Tibial artery (tissue), 4 donors: ENCODE measurements around the gene WNT5B.

Source experiments
- DNase-seq, 2 donors: peaks; one replicate each; pipeline ENCODE4 v3.0.0-alpha.2; 2019
- H3K27ac ChIP-seq, 2 donors: fragments of 200-600 bp; sonication (generic) in 1 of 2; 1 replicate in 1 of 2; 2 replicates in 1 of 2; pipeline ENCODE4 v1.5.1; 2018 to 2019; ENCODE audit warnings: mild to moderate bottlenecking in 1 of 2
- H3K27me3 ChIP-seq, 2 donors: fragments of 200-600 bp; sonication (generic) in 1 of 2; one replicate each; pipeline versions ENCODE4 v1.5.1 to v1.6.0; 2016 to 2019
- H3K36me3 ChIP-seq, 3 donors: fragments of 200-600 bp; sonication (generic) in 2 of 3; one replicate each; pipeline ENCODE4 v1.5.1; 2016 to 2019; ENCODE audit warnings: mild to moderate bottlenecking in 2 of 3
- H3K4me1 ChIP-seq, 4 donors: fragments of 200-600 bp; sonication (generic) in 2 of 4; 1 replicate in 3 of 4; 2 replicates in 1 of 4; pipeline ENCODE4 v1.5.1; 2016 to 2019
- H3K4me3 ChIP-seq, 2 donors: fragments of 200-600 bp; sonication (generic) in 1 of 2; 1 replicate in 1 of 2; 2 replicates in 1 of 2; pipeline ENCODE4 v1.5.1; 2018 to 2019; ENCODE audit warnings: mild to moderate bottlenecking in 2 of 2
- H3K9me3 ChIP-seq, 3 donors: fragments of 200-600 bp; sonication (generic) in 1 of 3; one replicate each; pipeline ENCODE4 v1.5.1; 2016 to 2019
- intact Hi-C: fragments of 100-400 bp; cut with DNase I; formaldehyde crosslinking; loops from one replicate; pipeline ENCODE4 v1.15.0; 2023; ENCODE audit warnings: low total_unique reads
- TF ChIP-seq, protein P1 (sequence below), 2 experiments: fragments of 200-600 bp in 1 of 2; fragments of 450-650 bp in 1 of 2; IDR thresholded peaks; one replicate each; pipeline ENCODE4 v1.5.1; 2017 to 2019; ENCODE audit warnings: antibody characterized with exemption in 2 of 2, mild to moderate bottlenecking in 1 of 2, moderate library complexity in 1 of 2

The WNT5B gene

DNA sequence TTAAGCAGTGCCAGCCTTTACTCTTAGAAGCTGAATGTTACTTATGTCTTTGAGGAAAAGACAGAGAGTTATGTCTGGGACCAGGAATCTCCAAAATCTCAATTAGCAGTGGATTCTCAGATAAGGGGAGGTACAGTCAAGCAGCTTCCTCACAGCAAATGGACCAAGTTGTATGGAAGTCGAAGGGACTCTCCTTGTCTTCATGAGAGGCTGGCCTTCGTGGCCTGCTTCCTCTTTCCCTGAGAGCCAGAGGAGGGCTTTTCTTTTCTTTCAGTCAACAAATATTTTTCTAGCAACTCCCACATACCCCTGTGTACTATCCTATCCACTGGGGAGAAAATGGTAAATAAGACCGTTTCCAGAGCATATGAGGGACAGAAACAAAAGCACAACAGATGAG, 6.6 kb upstream of the WNT5B start:
- no peaks in the 10 kb centered on the region for H3K36me3 ChIP-seq
- H3K4me1 ChIP-seq: peaks cover 0 to 11% (median 4%) of the 10 kb centered on the region in 4 donors
- DNase-seq: no peak
- no peaks in the 10 kb centered on the region for H3K27me3 ChIP-seq
- H3K9me3 ChIP-seq: no peaks in the 10 kb centered on the region
- no peak overlapping the region for H3K27ac ChIP-seq
- TF ChIP-seq, protein P1, sequence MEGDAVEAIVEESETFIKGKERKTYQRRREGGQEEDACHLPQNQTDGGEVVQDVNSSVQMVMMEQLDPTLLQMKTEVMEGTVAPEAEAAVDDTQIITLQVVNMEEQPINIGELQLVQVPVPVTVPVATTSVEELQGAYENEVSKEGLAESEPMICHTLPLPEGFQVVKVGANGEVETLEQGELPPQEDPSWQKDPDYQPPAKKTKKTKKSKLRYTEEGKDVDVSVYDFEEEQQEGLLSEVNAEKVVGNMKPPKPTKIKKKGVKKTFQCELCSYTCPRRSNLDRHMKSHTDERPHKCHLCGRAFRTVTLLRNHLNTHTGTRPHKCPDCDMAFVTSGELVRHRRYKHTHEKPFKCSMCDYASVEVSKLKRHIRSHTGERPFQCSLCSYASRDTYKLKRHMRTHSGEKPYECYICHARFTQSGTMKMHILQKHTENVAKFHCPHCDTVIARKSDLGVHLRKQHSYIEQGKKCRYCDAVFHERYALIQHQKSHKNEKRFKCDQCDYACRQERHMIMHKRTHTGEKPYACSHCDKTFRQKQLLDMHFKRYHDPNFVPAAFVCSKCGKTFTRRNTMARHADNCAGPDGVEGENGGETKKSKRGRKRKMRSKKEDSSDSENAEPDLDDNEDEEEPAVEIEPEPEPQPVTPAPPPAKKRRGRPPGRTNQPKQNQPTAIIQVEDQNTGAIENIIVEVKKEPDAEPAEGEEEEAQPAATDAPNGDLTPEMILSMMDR (IDR thresholded peaks at IDR 0.05): no peak
- no peak overlapping the region for H3K4me3 ChIP-seq
- intact Hi-C loops: no loop called here

GRCh38 chr12:1629338-1630132, 504 bp downstream of the WNT5B start:
- intact Hi-C loops: loop anchor here (5.0 kb wide), 1 partner anchor 163 kb away; no protein-coding TSS in a partner anchor

GRCh38 chr12:1630133-1630826, 1.2 kb downstream of the WNT5B start:
- Histone ChIP-seq H3K4me3 (peak overlapping the region; percentile 49 to 56), H3K27ac (peak overlapping the region in 1 of 2 donors; percentile 21), H3K36me3 (no peaks in the 10 kb centered on the region), H3K9me3 (no peaks in the 10 kb centered on the region), H3K27me3 (peaks cover 0 to 2% of the 10 kb centered on the region in 2 donors), H3K4me1 (peaks cover 0 to 33% (median 24%) of the 10 kb centered on the region in 4 donors)
- intact Hi-C loops: loop anchor here (5.0 kb wide), 1 partner anchor 162 kb away; no protein-coding TSS in a partner anchor
- TF ChIP-seq, protein P1 (IDR thresholded peaks at IDR 0.05): no peak
- peak; percentile 55 to 75 for DNase-seq

More at GRCh38 chr12:1629338-1630132, 504 bp downstream of the WNT5B start:
- Histone ChIP-seq H3K27ac (peak overlapping the region in 1 of 2 donors; percentile 21), H3K4me3 (peak overlapping the region; percentile 49 to 56), H3K9me3 (no peaks in the 10 kb centered on the region), H3K4me1 (peaks cover 0 to 32% (median 24%) of the 10 kb centered on the region in 4 donors), H3K27me3 (peaks cover 0 to 2% of the 10 kb centered on the region in 2 donors), H3K36me3 (no peaks in the 10 kb centered on the region)
- TF ChIP-seq, protein P1 (IDR thresholded peaks at IDR 0.05): peak in 1 of 2 experiments; percentile 23
- DNase-seq: no peak

DNA sequence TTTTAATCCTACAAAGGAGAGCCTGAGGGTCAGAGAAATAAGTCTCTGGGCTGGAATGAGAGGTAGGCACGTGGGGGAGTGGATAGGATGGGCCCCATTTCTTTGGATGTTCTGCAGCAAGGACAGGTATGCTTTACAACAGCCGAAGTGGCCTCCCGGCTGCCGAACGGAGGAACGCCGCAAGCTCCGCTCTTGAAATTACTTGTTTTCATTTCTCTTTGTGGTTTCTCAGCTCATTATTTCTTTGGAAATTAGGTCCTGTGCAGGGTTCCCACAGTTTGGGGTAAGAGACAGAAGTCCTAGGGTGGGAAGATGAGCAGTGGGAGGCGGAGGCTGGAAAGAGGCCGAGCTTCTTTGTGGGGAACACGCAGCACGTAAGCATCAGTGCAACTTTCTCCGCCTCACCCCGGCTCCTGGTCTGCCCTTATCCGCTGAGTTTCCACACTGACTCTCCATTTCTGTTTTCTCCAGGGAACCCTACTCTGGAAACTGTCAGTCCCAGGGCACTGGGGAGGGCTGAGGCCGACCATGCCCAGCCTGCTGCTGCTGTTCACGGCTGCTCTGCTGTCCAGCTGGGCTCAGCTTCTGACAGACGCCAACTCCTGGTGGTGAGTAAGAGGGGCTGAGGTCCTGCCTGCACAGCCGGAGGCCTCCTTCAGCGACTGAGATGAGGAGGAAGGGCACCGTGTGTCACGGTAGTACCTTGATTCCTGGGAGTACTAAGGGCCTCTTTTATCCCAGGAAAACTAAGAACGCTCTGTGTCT, 2.0 kb downstream of the WNT5B start:
- no peak for DNase-seq
- Histone ChIP-seq H3K4me3 (peak overlapping the region; percentile 49 to 56), H3K9me3 (no peaks in the 10 kb centered on the region), H3K4me1 (peaks cover 0 to 26% (median 21%) of the 10 kb centered on the region in 4 donors), H3K36me3 (no peaks in the 10 kb centered on the region), H3K27me3 (peaks cover 0 to 2% of the 10 kb centered on the region in 2 donors), H3K27ac (no peak overlapping the region)
- TF ChIP-seq, protein P1 (IDR thresholded peaks at IDR 0.05): no peak
- intact Hi-C loops: loop anchor here (5.0 kb wide), 1 partner anchor 161 kb away; no protein-coding TSS in a partner anchor

DNA sequence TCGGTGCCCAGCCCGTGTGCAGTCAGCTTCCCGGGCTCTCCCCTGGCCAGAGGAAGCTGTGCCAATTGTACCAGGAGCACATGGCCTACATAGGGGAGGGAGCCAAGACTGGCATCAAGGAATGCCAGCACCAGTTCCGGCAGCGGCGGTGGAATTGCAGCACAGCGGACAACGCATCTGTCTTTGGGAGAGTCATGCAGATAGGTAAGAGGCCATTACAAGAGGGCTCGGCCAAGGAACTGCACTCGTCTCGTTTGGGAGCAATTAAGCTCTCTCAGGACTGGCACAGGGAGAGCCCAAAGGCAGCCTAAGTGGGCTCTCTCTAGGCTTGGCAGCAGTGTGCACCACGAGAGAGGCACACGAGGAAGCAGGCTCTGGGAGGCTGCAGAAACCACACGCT, 3.7 kb downstream of the WNT5B start:
- no peaks in the 10 kb centered on the region for H3K36me3 ChIP-seq
- intact Hi-C loops: loop anchor here (5.0 kb wide), 1 partner anchor 160 kb away; no protein-coding TSS in a partner anchor
- TF ChIP-seq, protein P1 (IDR thresholded peaks at IDR 0.05): no peak
- H3K4me3 ChIP-seq: no peak overlapping the region
- no peak overlapping the region for H3K27ac ChIP-seq
- no peaks in the 10 kb centered on the region for H3K9me3 ChIP-seq
- peaks cover 0 to 2% of the 10 kb centered on the region in 2 donors for H3K27me3 ChIP-seq
- DNase-seq: no peak
- H3K4me1 ChIP-seq: peaks cover 0 to 26% (median 21%) of the 10 kb centered on the region in 4 donors
